ENCODE data around the gene TGIF1.

The TGIF1 gene

DNA sequence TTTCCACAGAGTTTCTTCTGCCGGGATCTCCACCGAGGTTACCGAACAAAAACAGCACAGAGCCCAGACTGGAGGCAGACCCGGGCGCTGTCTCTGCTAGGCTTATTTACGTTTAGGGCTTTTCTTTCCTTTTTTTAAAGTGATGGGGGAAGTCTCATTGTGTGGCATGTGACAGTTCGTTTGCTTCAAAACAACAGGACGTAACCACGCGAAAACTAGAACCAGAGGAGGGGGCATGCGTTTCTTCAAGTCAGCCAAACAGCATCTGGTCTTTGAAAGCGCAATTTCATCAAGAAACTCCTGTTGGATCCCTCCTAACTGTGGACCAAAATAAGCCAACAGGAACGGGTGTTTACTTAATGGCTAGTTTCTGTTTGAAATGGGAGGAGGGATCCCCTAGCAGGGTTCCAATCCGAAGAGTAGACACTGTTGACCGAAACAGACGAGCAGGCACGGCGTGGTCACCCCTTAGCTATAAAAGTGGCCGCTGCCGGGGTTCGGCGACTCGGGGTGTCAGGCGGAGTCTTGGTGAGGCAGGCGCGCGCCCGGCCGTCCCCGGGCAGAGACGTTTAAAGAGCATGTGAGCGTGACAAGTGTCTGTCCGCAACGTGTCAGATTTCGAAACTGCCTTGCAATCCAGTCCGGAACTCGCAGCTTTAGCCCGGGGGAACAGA, 997 bp upstream of the TGIF1 start:
- Mint-ChIP-seq H3K4me3 (peak overlapping the region; percentile 91), H3K27ac (peak overlapping the region; percentile 94), H3K9me3 (no peaks in the 10 kb centered on the region), H3K27me3 (no peaks in the 10 kb centered on the region), H3K4me1 (peaks cover 41% of the 10 kb centered on the region), H3K36me3 (peaks cover 2% of the 10 kb centered on the region)

GRCh38 chr18:3449512-3450011, 410 bp upstream of the TGIF1 start:
- H3K9me3 Mint-ChIP-seq = no peaks in the 10 kb centered on the region
- peak overlapping the region; percentile 94 for H3K27ac Mint-ChIP-seq
- peaks cover 2% of the 10 kb centered on the region for H3K36me3 Mint-ChIP-seq
- no peaks in the 10 kb centered on the region for H3K27me3 Mint-ChIP-seq
- H3K4me3 Mint-ChIP-seq = peak overlapping the region; percentile 91
- peaks cover 47% of the 10 kb centered on the region for H3K4me1 Mint-ChIP-seq

GRCh38 chr18:3450799-3451182, 819 bp downstream of the TGIF1 start:
- Mint-ChIP-seq H3K36me3 (peaks cover 2% of the 10 kb centered on the region), H3K27me3 (no peaks in the 10 kb centered on the region), H3K4me3 (peak overlapping the region; percentile 91), H3K9me3 (no peaks in the 10 kb centered on the region), H3K4me1 (peaks cover 59% of the 10 kb centered on the region), H3K27ac (peak overlapping the region; percentile 100)

DNA sequence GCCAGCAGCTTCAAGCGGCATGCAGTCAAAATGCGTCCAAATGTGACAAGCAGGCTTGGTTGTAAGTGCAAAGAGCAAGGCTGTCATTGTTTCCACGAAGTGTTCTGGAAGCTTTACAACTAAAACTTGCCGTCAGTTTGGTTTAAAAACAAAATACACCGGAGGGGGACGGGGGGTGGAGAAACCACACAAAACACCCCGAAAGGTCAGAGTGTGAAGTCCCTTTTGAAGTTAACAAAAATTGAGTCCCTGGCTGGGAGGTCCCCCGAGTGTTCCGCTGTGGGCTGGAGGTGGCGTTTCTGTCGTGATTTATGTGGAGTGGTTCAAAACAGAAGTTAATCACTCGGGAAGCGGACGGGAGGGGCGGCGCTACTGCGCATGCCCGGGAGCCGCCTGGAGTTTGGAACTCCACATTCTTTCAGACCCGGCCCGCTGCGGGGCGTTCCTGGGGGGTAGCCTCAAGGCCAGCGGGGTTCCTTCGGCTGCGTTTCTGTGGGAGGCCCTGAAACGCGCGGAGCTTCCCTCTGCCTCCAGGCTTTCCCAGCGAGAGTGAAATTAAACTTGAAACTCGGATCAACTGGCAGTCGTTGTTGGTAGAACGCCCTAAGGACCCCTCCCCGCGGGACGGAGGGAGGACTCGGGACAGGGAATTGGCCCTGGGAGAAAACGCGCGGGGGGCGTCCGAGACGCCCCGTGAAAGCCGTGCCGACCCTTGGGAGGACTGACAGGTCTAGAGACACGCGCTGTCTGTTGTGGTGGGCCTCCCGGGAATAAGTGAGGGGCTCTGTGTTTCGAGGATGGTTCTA, 1.4 kb downstream of the TGIF1 start:
- Mint-ChIP-seq H3K36me3 (peaks cover 5% of the 10 kb centered on the region), H3K4me3 (peak overlapping the region; percentile 91), H3K27me3 (no peaks in the 10 kb centered on the region), H3K27ac (peak overlapping the region; percentile 100), H3K9me3 (no peaks in the 10 kb centered on the region), H3K4me1 (peaks cover 64% of the 10 kb centered on the region)

DNA sequence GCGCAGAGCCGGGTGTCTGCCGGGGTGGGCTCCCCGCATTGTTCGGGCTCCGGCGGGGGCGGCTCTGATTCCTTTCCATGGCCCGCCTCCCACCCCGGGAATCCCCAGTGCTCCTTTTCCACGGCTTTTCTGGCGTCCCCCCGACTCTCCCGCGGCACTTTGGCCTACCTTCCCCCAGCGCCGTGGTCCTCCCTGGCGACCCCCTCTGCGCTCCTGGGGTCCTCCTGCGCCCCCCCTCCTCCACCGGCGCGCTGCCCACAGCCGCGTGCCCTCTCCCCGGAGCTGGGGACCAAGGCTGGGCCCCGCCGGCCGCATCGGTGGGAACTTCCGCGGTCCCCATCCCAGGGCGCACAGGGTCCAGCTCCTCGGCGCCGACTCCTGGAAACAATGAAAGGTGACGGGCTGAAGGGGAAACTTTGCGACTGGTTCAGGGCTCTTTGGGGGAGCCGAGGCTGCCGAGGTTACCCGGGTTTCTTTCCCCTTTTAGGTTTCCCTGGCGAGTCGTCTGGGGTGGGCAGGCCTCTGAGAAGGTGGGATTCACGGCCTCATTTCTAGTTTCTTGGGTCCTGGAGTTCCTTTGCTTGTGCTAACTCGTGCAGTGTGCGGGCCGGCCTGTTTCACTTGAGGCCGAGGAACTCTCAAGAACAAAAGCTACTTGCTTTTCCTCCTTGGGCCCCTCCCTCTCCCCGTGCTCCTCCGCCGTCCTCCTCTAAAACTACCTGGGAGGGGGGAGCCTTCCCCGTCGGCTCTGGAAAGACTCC, 2.2 kb downstream of the TGIF1 start:
- H3K4me1 Mint-ChIP-seq = peaks cover 59% of the 10 kb centered on the region
- H3K36me3 Mint-ChIP-seq = peaks cover 10% of the 10 kb centered on the region

DNA sequence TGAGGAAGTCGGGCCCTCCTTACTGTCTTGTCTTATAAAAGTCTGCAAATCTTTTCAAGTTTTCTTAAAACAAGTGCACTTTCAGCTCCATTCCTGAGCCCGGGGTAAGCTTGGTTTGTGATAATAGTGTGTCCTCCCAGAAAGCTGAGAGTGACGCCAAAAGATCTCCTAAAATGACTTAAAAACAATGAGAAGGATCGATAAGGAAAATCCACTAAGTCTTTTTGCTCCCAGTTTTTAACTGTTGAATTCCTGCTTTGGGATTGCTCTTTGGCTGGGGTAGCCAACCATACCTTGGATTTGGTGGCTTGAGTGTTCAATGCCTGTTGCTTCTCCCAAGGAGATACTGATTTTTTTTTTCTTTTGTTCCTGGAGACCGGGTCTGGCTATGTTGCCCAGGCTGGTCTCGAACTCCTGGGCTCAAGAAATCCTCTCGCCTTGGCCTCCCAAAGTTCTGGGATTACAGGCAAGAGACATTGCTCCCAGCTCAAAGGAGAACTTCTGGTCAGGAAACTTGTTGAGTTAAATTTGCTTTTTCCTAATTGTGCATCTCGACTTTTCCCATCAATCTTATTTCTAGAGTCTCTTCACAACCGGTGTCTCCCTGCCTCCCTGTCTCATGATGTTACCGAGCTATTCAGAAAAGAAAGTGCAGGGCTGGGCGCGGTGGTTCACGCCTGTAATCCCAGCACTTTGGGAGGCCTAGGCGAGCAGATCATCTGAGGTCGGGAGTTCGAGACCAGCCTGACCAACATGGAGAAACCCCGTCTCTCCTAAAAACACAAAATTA, 3.0 kb downstream of the TGIF1 start:
- Mint-ChIP-seq H3K36me3 (peaks cover 15% of the 10 kb centered on the region), H3K27ac (peak overlapping the region; percentile 91), H3K9me3 (no peaks in the 10 kb centered on the region), H3K27me3 (no peaks in the 10 kb centered on the region), H3K4me1 (peaks cover 55% of the 10 kb centered on the region), H3K4me3 (peak overlapping the region; percentile 91)

More for the DNA sequence above, 2.2 kb downstream of the TGIF1 start:
- H3K9me3 Mint-ChIP-seq = no peaks in the 10 kb centered on the region
- peak overlapping the region; percentile 91 for H3K4me3 Mint-ChIP-seq
- no peaks in the 10 kb centered on the region for H3K27me3 Mint-ChIP-seq
- peak overlapping the region; percentile 100 for H3K27ac Mint-ChIP-seq

- Mint-ChIP-seq H3K4me3 (peak overlapping the region; percentile 91), H3K4me1 (peaks cover 57% of the 10 kb centered on the region), H3K9me3 (no peaks in the 10 kb centered on the region), H3K27ac (peak overlapping the region; percentile 91), H3K36me3 (peaks cover 21% of the 10 kb centered on the region), H3K27me3 (no peaks in the 10 kb centered on the region)
These were observed 3.8 kb downstream of the TGIF1 start for GRCh38 chr18:3453540-3454364.

- Mint-ChIP-seq H3K4me1 (peaks cover 62% of the 10 kb centered on the region), H3K36me3 (peaks cover 26% of the 10 kb centered on the region), H3K4me3 (peak overlapping the region; percentile 91), H3K9me3 (no peaks in the 10 kb centered on the region), H3K27ac (peak overlapping the region; percentile 91), H3K27me3 (no peaks in the 10 kb centered on the region)
These were observed 4.6 kb downstream of the TGIF1 start for GRCh38 chr18:3454365-3455089.

- Mint-ChIP-seq H3K4me1 (peaks cover 63% of the 10 kb centered on the region), H3K36me3 (peaks cover 26% of the 10 kb centered on the region), H3K27ac (no peak overlapping the region), H3K4me3 (peak overlapping the region; percentile 91), H3K27me3 (no peaks in the 10 kb centered on the region), H3K9me3 (no peaks in the 10 kb centered on the region)
These were observed 5.2 kb downstream of the TGIF1 start for GRCh38 chr18:3455090-3455635.

- H3K4me1 Mint-ChIP-seq = peaks cover 61% of the 10 kb centered on the region
- H3K4me3 Mint-ChIP-seq = peak overlapping the region; percentile 91
- H3K27ac Mint-ChIP-seq = peak overlapping the region; percentile 15
- H3K9me3 Mint-ChIP-seq = peaks cover 3% of the 10 kb centered on the region
- H3K36me3 Mint-ChIP-seq = peaks cover 30% of the 10 kb centered on the region
- no peaks in the 10 kb centered on the region for H3K27me3 Mint-ChIP-seq
These were observed 6.1 kb downstream of the TGIF1 start for GRCh38 chr18:3455907-3456685.

DNA sequence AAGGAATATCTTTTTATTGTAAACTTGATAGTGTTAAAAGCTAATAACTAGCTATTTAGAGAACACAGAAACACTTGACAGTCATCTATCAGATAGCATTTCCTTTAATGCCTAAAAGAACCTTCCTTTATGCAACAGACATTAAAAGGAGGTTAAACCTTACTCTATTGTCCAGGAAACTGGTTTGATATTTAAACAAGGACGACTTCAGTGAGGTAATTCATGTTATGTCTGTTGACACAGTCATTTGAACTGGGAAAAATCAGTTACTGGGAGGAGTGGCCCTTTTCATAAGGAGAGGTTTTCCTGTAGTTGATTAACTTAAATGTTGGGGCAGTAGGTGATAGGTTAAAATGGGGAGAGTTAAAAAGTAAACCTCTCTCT, 6.7 kb downstream of the TGIF1 start:
- H3K4me3 Mint-ChIP-seq = no peak overlapping the region
- H3K36me3 Mint-ChIP-seq = peaks cover 32% of the 10 kb centered on the region
- H3K27ac Mint-ChIP-seq = peak overlapping the region; percentile 19
- peaks cover 58% of the 10 kb centered on the region for H3K4me1 Mint-ChIP-seq
- H3K27me3 Mint-ChIP-seq = no peaks in the 10 kb centered on the region
- peaks cover 3% of the 10 kb centered on the region for H3K9me3 Mint-ChIP-seq

- peaks cover 3% of the 10 kb centered on the region for H3K9me3 Mint-ChIP-seq
- H3K4me3 Mint-ChIP-seq = no peak overlapping the region
- H3K4me1 Mint-ChIP-seq = peaks cover 58% of the 10 kb centered on the region
- no peaks in the 10 kb centered on the region for H3K27me3 Mint-ChIP-seq
- H3K36me3 Mint-ChIP-seq = peaks cover 36% of the 10 kb centered on the region
- peak overlapping the region; percentile 62 for H3K27ac Mint-ChIP-seq
These were observed 7.3 kb downstream of the TGIF1 start for GRCh38 chr18:3457261-3457724.

DNA sequence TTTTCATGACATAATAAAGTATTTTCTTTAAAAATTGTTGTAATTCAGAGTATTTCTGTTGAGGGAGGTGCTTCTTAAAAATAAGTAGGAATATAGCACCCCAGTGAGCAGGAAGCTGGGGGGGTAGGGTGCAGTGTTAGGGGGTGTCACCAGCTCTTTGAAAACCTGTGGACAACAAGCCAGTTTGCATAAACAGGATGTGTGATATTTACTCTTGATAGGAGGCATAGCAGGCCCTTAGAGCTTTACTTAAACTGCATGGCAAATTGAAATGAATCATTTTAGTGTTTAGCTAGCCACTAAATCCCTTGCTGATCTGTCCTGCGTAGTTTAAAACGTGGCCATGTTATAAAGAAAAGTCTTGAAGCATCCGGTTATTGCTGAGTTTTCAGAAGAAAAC, 8.4 kb downstream of the TGIF1 start:
- H3K27ac Mint-ChIP-seq = no peak overlapping the region
- H3K36me3 Mint-ChIP-seq = peaks cover 36% of the 10 kb centered on the region
- H3K9me3 Mint-ChIP-seq = peaks cover 3% of the 10 kb centered on the region
- no peak overlapping the region for H3K4me3 Mint-ChIP-seq
- peaks cover 53% of the 10 kb centered on the region for H3K4me1 Mint-ChIP-seq
- H3K27me3 Mint-ChIP-seq = no peaks in the 10 kb centered on the region

Measured in activated naive CD4-positive, alpha-beta T cell treated with anti-CD3 and anti-CD28 coated beads, Interleukin-2, amount 50 U/mL, for 24 hours (primary cell).